PC-9 (cell line): ENCODE data around the gene MAN1A1. TPM values are rescaled to one million over a fixed set of nuclear protein-coding genes. Genes with fewer than 3 reads are reported as not detected.
A peak's percentile ranks its signal among the peaks of the same experiment; 100 is the strongest.

Experiments used
- BruUV-seq: library from RNA; stranded (reverse); fragments of 400-500 nt; replicated peaks from 2 replicates; lab custom pipeline; 2021; lab: Mats Ljungman, UMichigan
- CTCF ChIA-PET: fragments of 300-600 bp; sonication (Branson Sonifier 250); formaldehyde crosslinking; loops from one replicate; lab custom pipeline; 2022; ENCODE audit warnings: antibody characterized with exemption; lab: Charles Lee
- POLR2A ChIA-PET: fragments of 300-600 bp; sonication (Branson Sonifier 250); formaldehyde crosslinking; loops from one replicate; lab custom pipeline; 2022; ENCODE audit warnings: antibody characterized with exemption; ENCODE audit not compliant: unreplicated experiment; lab: Charles Lee
- DNase-seq, 2 experiments: peaks; one replicate each; pipeline versions ENCODE4 v3.0.0 to v3.0.0-alpha.2; 2015 to 2022; ENCODE audit warnings: mixed read lengths in 1 of 2
- H2AFZ ChIP-seq: fragments of 200-600 bp; sonication (generic); 2 replicates; pipeline ENCODE4 v1.8.1; 2017; ENCODE audit warnings: antibody characterized with exemption
- H3F3A ChIP-seq: fragments of 200-600 bp; sonication (generic); 2 replicates; pipeline ENCODE4 v1.8.1; 2017; ENCODE audit warnings: antibody characterized with exemption, mild to moderate bottlenecking, low read depth; ENCODE audit not compliant: insufficient read depth
- H3K27ac ChIP-seq: fragments of 200-600 bp; sonication (generic); 2 replicates; pipeline ENCODE4 v1.6.1; 2016; ENCODE audit warnings: mixed run types
- H3K27me3 ChIP-seq: fragments of 200-600 bp; sonication (generic); 2 replicates; pipeline ENCODE4 v1.6.1; 2016; ENCODE audit warnings: low read depth, mixed run types; ENCODE audit not compliant: insufficient read depth
- H3K36me3 ChIP-seq: fragments of 200-600 bp; sonication (generic); 2 replicates; pipeline ENCODE4 v1.6.1; 2016; ENCODE audit warnings: low read depth, mixed run types
- H3K4me1 ChIP-seq: fragments of 200-600 bp; sonication (generic); replicated peaks from 2 replicates; pipeline ENCODE4 v1.6.1; 2016; ENCODE audit warnings: mixed run types; ENCODE audit not compliant: insufficient read depth
- H3K4me2 ChIP-seq: fragments of 200-600 bp; sonication (generic); 2 replicates; pipeline ENCODE4 v1.6.1; 2017; ENCODE audit warnings: mixed run types
- H3K4me3 ChIP-seq: fragments of 200-600 bp; sonication (generic); 2 replicates; pipeline ENCODE4 v1.6.1; 2016; ENCODE audit warnings: mixed run types
- H3K79me2 ChIP-seq: fragments of 200-600 bp; sonication (generic); 2 replicates; pipeline ENCODE4 v1.6.1; 2017; ENCODE audit warnings: low read depth, mixed run types
- H3K9me2 ChIP-seq: fragments of 200-600 bp; sonication (generic); 2 replicates; pipeline ENCODE4 v1.8.1; 2017; ENCODE audit warnings: mild to moderate bottlenecking; ENCODE audit not compliant: insufficient read depth
- H3K9me3 ChIP-seq: fragments of 200-600 bp; sonication (generic); 2 replicates; pipeline ENCODE4 v1.8.1; 2016; ENCODE audit warnings: low read depth; ENCODE audit not compliant: insufficient read depth
- H4K20me1 ChIP-seq: fragments of 200-600 bp; sonication (generic); 2 replicates; pipeline ENCODE4 v1.8.1; 2017; ENCODE audit not compliant: insufficient read depth
- CTCF ChIP-seq: fragments of 200-600 bp; sonication (generic); conservative IDR thresholded peaks from 2 replicates; pipeline ENCODE4 v1.6.1; 2017; ENCODE audit warnings: mixed run types, antibody characterized with exemption, mild to moderate bottlenecking, moderate library complexity
- EZH2 ChIP-seq: fragments of 200-600 bp; sonication (generic); IDR thresholded peaks from 2 replicates; pipeline ENCODE4 v1.8.0; 2017; ENCODE audit warnings: antibody characterized with exemption, low read depth
- intact Hi-C: fragments of 100-400 bp; cut with micrococcal nuclease; formaldehyde crosslinking; loops from one replicate; pipeline ENCODE4 v1.10.0; 2022; ENCODE audit not compliant: unreplicated experiment
- total RNA-seq: library from RNA; stranded (reverse); gene quantifications from 2 replicates; pipeline ENCODE4 v1.2.3, GENCODE V29; 2021

Gene MAN1A1
- total RNA-seq, 1 experiment from 2014 or later, result 13.4 TPM

DNA sequence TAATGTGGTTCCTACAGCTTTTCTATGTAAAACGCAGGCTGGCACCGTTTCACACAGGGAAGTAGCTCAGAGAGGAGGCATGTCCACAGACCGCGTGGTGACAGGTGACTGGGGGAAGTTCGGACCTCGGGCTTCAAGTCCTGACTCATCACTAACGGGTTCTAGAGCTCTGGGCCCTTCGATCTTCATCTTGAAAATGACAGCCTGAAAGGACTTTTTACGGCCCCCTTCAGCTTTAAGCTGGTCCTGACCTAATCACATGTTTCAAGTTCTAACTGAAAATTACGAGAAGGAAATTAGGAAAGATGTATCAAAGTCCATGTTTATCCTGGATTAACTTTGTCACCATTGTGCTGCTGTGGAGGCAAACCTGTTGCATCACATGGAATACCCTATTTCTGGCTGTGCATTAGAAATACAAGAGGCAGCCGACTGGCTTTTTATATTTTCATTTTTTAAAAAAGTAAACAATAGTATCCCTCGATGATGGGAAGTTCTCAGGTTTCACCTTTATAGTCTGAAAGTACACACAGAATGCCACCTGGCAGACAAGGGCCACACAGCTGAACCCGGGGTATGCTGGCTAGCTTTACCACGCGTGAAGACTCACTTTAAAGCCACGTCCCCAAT is 2.0 kb downstream of the MAN1A1 start:
- H3K79me2 ChIP-seq, result peaks cover 13% of the 10 kb centered on the region; the same call in 1 of the 2 replicates
- H3K36me3 ChIP-seq, result no peaks in the 10 kb centered on the region
- peak overlapping the region; percentile 95 for H2AFZ ChIP-seq
- H3K27ac ChIP-seq, result no peak overlapping the region
- ChIA-PET POLR2A (interaction anchor here (0.6 to 0.7 kb wide), 2 partner anchors 88 to 552 kb away, joined by 3 to 4 read pairs; no protein-coding TSS in a partner anchor), CTCF (interaction anchor here (0.6 kb wide), 1 partner anchor 333 kb away, joined by 4 read pairs; no protein-coding TSS in a partner anchor)
- intact Hi-C loops, result loop anchor here (5.0 kb wide), 2 partner anchors 135 to 200 kb away; no protein-coding TSS in a partner anchor
- peak overlapping the region; percentile 88 for H3K4me2 ChIP-seq
- no peaks in the 10 kb centered on the region for H3K27me3 ChIP-seq
- H3F3A ChIP-seq, result peaks cover 11% of the 10 kb centered on the region; the same call in 1 of the 2 replicates
- H3K4me1 ChIP-seq, result peaks cover 40% of the 10 kb centered on the region
- BruUV-seq, result TSS peak; percentile 25
- H3K9me2 ChIP-seq, result no peaks in the 10 kb centered on the region
- no peaks in the 10 kb centered on the region for H3K9me3 ChIP-seq
- peak overlapping the region; percentile 73 for H3K4me3 ChIP-seq
- DNase-seq, result peak in 1 of 2 experiments; percentile 1
- TF ChIP-seq CTCF (no peak), EZH2 (no peak)
- H4K20me1 ChIP-seq, result no peaks in the 10 kb centered on the region

- peaks cover 11% of the 10 kb centered on the region; the same call in 1 of the 2 replicates for H3F3A ChIP-seq
- POLR2A ChIA-PET, result interaction anchor here (0.6 to 0.7 kb wide), 2 partner anchors 218 to 1889 kb away, joined by 3 to 4 read pairs; no protein-coding TSS in a partner anchor
- no peaks in the 10 kb centered on the region for H4K20me1 ChIP-seq
- no peaks in the 10 kb centered on the region for H3K36me3 ChIP-seq
- H3K4me2 ChIP-seq, result peak overlapping the region; percentile 88
- no TSS peak for BruUV-seq
- DNase-seq, result no peak
- H3K27me3 ChIP-seq, result no peaks in the 10 kb centered on the region
- peaks cover 13% of the 10 kb centered on the region; the same call in 1 of the 2 replicates for H3K79me2 ChIP-seq
- H3K27ac ChIP-seq, result no peak overlapping the region
- TF ChIP-seq EZH2 (no peak), CTCF (no peak)
- H3K4me3 ChIP-seq, result peak overlapping the region; percentile 73; the same call in 1 of the 2 replicates
- no peaks in the 10 kb centered on the region for H3K9me3 ChIP-seq
- CTCF ChIA-PET, result no interaction called here
- peaks cover 40% of the 10 kb centered on the region for H3K4me1 ChIP-seq
- H3K9me2 ChIP-seq, result no peaks in the 10 kb centered on the region
- intact Hi-C loops, result loop anchor here (5.0 kb wide), 2 partner anchors 135 to 200 kb away; no protein-coding TSS in a partner anchor
- H2AFZ ChIP-seq, result no peak overlapping the region
Observed at GRCh38 chr6:119346936-119347335, 2.6 kb downstream of the MAN1A1 start.

- DNase-seq, result no peak
- no peak overlapping the region for H2AFZ ChIP-seq
- POLR2A ChIA-PET, result interaction anchor here (0.6 to 0.7 kb wide), 2 partner anchors 218 to 1889 kb away, joined by 3 to 4 read pairs; no protein-coding TSS in a partner anchor
- CTCF ChIA-PET, result no interaction called here
- no peaks in the 10 kb centered on the region for H3K9me2 ChIP-seq
- H3K4me3 ChIP-seq, result peak overlapping the region; percentile 73; the same call in 1 of the 2 replicates
- peaks cover 13% of the 10 kb centered on the region; the same call in 1 of the 2 replicates for H3K79me2 ChIP-seq
- no TSS peak for BruUV-seq
- H3K36me3 ChIP-seq, result no peaks in the 10 kb centered on the region
- no peak overlapping the region for H3K27ac ChIP-seq
- no peaks in the 10 kb centered on the region for H3K27me3 ChIP-seq
- H3K4me2 ChIP-seq, result peak overlapping the region; percentile 88
- no peaks in the 10 kb centered on the region for H4K20me1 ChIP-seq
- no peaks in the 10 kb centered on the region for H3K9me3 ChIP-seq
- H3F3A ChIP-seq, result peaks cover 11% of the 10 kb centered on the region; the same call in 1 of the 2 replicates
- TF ChIP-seq EZH2 (no peak), CTCF (no peak)
- peaks cover 40% of the 10 kb centered on the region for H3K4me1 ChIP-seq
- intact Hi-C loops, result loop anchor here (5.0 kb wide), 2 partner anchors 136 to 199 kb away; no protein-coding TSS in a partner anchor
Observed at GRCh38 chr6:119346450-119346849, 3.1 kb downstream of the MAN1A1 start.
